H1 (cell line): Measurements from ENCODE around the gene SMIM5. TPM values are rescaled to one million over a fixed set of nuclear protein-coding genes. Genes with fewer than 3 reads are reported as not detected.

Experiments used
- BACH1 ChIP-seq: IDR thresholded peaks from 2 replicates; pipeline ENCODE4 v1.6.1; 2012; ENCODE audit warnings: low read length, improper control_type of control experiment
- NANOG ChIP-seq: IDR thresholded peaks from 2 replicates; pipeline ENCODE4 v1.6.1; 2011; ENCODE audit warnings: low read length, low read depth, mild to moderate bottlenecking, inconsistent platforms; ENCODE audit not compliant: insufficient read depth, poor library complexity, severe bottlenecking
- POU5F1 ChIP-seq: IDR thresholded peaks from 2 replicates; pipeline ENCODE4 v1.6.1; 2011; ENCODE audit warnings: low read depth, mild to moderate bottlenecking, low read length, moderate library complexity
- TBP ChIP-seq: IDR thresholded peaks from 2 replicates; pipeline ENCODE4 v1.6.1; 2011; ENCODE audit warnings: low read depth, low read length, improper control_type of control experiment
- polyA plus RNA-seq, 7 experiments: library from polyadenylated mRNA; depleted of rRNA in 3 of 7; stranded (reverse) in 5 of 7; unstranded in 2 of 7; fragments of >200 nt in 5 of 7; fragments of 200-250 nt in 2 of 7; gene quantifications; 1 replicate in 5 of 7; 2 replicates in 1 of 7; 4 replicates in 1 of 7; pipeline versions ENCODE4 v1.2.1 to v1.2.3, GENCODE V29; 2011 to 2013; ENCODE audit warnings: missing spikeins in 2 of 7, mixed read lengths in 2 of 7
- total RNA-seq: library from RNA; stranded (reverse); fragmentation: NEBNext Ultra II Directional; extraction: Animal tissue kit (Norgen Biotek cat#: 25700); gene quantifications from 2 replicates; pipeline ENCODE4 v1.2.1, GENCODE V29; 2021
- TF ChIP-seq, protein P1 (sequence below): fragments of 300-600 bp; sonication (generic); IDR thresholded peaks from 2 replicates; pipeline ENCODE4 v1.7.1; 2012; ENCODE audit warnings: low read length, moderate library complexity, mild to moderate bottlenecking, inconsistent platforms; ENCODE audit not compliant: insufficient replicate concordance

SMIM5 gene
- total and polyA plus RNA-seq, 2 of the 8 experiments (the other 6 are each of a cell fraction or from before 2014, with no cell fraction given), result not detected

DNA sequence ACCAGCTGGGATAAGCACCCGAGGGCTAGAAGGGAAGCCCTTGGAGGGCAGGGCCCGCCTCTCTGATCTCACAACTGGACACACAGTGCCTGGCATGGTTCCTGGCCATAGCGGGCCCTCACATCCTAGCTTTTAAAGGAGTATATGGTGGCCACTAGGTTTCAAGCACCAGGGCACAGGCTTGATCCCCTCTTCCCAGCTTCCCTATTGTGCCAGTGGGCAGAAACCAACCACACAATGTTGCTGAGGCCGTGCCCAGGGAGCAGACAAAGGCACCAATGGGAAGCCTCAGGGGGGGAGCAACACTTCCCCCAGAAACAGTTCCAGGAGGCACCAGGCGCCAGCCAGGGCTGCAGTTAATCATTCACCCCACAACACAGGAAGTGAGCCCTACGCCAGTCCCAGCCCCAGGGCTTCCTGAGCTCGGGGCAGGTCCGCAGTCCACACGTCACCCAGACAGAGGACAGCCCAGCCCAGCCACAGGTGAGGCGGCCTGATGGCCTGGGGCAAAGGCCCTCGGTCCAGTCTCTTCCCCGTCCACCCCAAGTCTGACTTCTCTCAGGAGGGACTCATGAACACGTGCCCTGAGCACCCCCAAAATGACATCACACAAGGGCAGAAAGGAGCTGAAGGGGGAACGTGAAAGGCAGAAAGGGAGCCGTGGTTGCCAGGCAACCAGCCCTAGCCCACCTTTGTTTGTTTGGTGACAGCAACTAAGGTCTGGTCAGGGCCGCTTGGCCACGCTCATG is 12.8 kb downstream of the SMIM5 start (continued):
- TF ChIP-seq, protein P1, sequence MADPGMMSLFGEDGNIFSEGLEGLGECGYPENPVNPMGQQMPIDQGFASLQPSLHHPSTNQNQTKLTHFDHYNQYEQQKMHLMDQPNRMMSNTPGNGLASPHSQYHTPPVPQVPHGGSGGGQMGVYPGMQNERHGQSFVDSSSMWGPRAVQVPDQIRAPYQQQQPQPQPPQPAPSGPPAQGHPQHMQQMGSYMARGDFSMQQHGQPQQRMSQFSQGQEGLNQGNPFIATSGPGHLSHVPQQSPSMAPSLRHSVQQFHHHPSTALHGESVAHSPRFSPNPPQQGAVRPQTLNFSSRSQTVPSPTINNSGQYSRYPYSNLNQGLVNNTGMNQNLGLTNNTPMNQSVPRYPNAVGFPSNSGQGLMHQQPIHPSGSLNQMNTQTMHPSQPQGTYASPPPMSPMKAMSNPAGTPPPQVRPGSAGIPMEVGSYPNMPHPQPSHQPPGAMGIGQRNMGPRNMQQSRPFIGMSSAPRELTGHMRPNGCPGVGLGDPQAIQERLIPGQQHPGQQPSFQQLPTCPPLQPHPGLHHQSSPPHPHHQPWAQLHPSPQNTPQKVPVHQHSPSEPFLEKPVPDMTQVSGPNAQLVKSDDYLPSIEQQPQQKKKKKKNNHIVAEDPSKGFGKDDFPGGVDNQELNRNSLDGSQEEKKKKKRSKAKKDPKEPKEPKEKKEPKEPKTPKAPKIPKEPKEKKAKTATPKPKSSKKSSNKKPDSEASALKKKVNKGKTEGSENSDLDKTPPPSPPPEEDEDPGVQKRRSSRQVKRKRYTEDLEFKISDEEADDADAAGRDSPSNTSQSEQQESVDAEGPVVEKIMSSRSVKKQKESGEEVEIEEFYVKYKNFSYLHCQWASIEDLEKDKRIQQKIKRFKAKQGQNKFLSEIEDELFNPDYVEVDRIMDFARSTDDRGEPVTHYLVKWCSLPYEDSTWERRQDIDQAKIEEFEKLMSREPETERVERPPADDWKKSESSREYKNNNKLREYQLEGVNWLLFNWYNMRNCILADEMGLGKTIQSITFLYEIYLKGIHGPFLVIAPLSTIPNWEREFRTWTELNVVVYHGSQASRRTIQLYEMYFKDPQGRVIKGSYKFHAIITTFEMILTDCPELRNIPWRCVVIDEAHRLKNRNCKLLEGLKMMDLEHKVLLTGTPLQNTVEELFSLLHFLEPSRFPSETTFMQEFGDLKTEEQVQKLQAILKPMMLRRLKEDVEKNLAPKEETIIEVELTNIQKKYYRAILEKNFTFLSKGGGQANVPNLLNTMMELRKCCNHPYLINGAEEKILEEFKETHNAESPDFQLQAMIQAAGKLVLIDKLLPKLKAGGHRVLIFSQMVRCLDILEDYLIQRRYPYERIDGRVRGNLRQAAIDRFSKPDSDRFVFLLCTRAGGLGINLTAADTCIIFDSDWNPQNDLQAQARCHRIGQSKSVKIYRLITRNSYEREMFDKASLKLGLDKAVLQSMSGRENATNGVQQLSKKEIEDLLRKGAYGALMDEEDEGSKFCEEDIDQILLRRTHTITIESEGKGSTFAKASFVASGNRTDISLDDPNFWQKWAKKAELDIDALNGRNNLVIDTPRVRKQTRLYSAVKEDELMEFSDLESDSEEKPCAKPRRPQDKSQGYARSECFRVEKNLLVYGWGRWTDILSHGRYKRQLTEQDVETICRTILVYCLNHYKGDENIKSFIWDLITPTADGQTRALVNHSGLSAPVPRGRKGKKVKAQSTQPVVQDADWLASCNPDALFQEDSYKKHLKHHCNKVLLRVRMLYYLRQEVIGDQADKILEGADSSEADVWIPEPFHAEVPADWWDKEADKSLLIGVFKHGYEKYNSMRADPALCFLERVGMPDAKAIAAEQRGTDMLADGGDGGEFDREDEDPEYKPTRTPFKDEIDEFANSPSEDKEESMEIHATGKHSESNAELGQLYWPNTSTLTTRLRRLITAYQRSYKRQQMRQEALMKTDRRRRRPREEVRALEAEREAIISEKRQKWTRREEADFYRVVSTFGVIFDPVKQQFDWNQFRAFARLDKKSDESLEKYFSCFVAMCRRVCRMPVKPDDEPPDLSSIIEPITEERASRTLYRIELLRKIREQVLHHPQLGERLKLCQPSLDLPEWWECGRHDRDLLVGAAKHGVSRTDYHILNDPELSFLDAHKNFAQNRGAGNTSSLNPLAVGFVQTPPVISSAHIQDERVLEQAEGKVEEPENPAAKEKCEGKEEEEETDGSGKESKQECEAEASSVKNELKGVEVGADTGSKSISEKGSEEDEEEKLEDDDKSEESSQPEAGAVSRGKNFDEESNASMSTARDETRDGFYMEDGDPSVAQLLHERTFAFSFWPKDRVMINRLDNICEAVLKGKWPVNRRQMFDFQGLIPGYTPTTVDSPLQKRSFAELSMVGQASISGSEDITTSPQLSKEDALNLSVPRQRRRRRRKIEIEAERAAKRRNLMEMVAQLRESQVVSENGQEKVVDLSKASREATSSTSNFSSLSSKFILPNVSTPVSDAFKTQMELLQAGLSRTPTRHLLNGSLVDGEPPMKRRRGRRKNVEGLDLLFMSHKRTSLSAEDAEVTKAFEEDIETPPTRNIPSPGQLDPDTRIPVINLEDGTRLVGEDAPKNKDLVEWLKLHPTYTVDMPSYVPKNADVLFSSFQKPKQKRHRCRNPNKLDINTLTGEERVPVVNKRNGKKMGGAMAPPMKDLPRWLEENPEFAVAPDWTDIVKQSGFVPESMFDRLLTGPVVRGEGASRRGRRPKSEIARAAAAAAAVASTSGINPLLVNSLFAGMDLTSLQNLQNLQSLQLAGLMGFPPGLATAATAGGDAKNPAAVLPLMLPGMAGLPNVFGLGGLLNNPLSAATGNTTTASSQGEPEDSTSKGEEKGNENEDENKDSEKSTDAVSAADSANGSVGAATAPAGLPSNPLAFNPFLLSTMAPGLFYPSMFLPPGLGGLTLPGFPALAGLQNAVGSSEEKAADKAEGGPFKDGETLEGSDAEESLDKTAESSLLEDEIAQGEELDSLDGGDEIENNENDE, result no peak
- TF ChIP-seq POU5F1 (no peak), NANOG (no peak), TBP (no peak), BACH1 (no peak)
